ENCODE measurements around the gene TMEM150C.

- TF ChIP-seq CTCF (IDR thresholded peaks at IDR 0.05): no peak
- no peak for TF ChIP-seq EP300 (IDR thresholded peaks at IDR 0.05)
Measured at GRCh38 chr4:82528868-82529267, 32.9 kb downstream of the TMEM150C start.

Measured in stomach (tissue), 4 donors.